Measurements from ENCODE around the gene RBM20. TPM values are rescaled to one million over a fixed set of nuclear protein-coding genes. Genes with fewer than 3 reads are reported as not detected.

Gene RBM20
- total RNA-seq, 1 experiment from 2014 or later, result 0.17 TPM

- H3K4me2 ChIP-seq (ENCODE audit: insufficient read depth, insufficient read length, low read length), result no peak overlapping the region
- no CpG with 5 or more reads among the region's 12 CpGs for WGBS (ENCODE audit: extremely low coverage, insufficient read length, low lambda C conversion rate)
- no peak overlapping the region for H4K91ac ChIP-seq (ENCODE audit: insufficient read length, low read depth, low read length)
- H2AFZ ChIP-seq (ENCODE audit: low read length), result no peak overlapping the region
- H4K8ac ChIP-seq (replicated peaks; ENCODE audit: insufficient read length, low read depth, low read length), result no peak overlapping the region
- no peaks in the 10 kb centered on the region for H3K79me2 ChIP-seq (ENCODE audit: insufficient read depth, low read length)
- no peaks in the 10 kb centered on the region for H3K9me3 ChIP-seq (ENCODE audit: control insufficient read depth, low read depth, low read length)
- no peak overlapping the region for H2BK5ac ChIP-seq (ENCODE audit: insufficient read length, low read length)
- no peak for TF ChIP-seq CTCF (conservative IDR thresholded peaks at IDR 0.05)
- Mint-ChIP-seq H3K36me3 (ENCODE audit: insufficient read depth in 1 of 3, low read depth in 3 of 3) (peaks cover 0 to 4% (median 1%) of the 10 kb centered on the region in 3 experiments; a peak in 2 of 7 replicates), H3K4me3 (no peak overlapping the region), H3K9me3 (peaks cover 0 to 6% of the 10 kb centered on the region in 2 experiments; a peak in 3 of 5 replicates), H3K27ac (no peak overlapping the region; a peak in 1 of 7 replicates), H3K27me3 (ENCODE audit: low read depth) (no peaks in the 10 kb centered on the region; the same call in 1 of the 2 replicates), H3K4me1 (peaks cover 0 to 2% of the 10 kb centered on the region in 2 experiments; a peak in 1 of 4 replicates)
- H2BK120ac ChIP-seq (ENCODE audit: low read depth, low read length, poor library complexity, severe bottlenecking), result no peak overlapping the region
- H2AK5ac ChIP-seq (ENCODE audit: insufficient read length, low read length), result no peak overlapping the region
- H3K27ac ChIP-seq (ENCODE audit: insufficient read length, low read depth, low read length), result no peak overlapping the region
- H4K20me1 ChIP-seq (ENCODE audit: control insufficient read depth, insufficient read depth, insufficient read length), result no peaks in the 10 kb centered on the region
- H3K23me2 ChIP-seq (ENCODE audit: insufficient read length, low read depth, low read length, poor library complexity, severe bottlenecking), result no peaks in the 10 kb centered on the region
- no peak overlapping the region for H2BK12ac ChIP-seq (ENCODE audit: insufficient read length, low read depth, low read length)
- no peaks in the 10 kb centered on the region for H3K27me3 ChIP-seq (ENCODE audit: insufficient read depth, low read length)
- DNase-seq, result no peak
- H3K56ac ChIP-seq (ENCODE audit: insufficient read length, low read depth, low read length), result no peak overlapping the region
- no peak overlapping the region for H3K18ac ChIP-seq (ENCODE audit: insufficient read length, low read depth, low read length)
- H3K4ac ChIP-seq (ENCODE audit: low read depth, low read length), result no peak overlapping the region
- H4K5ac ChIP-seq (ENCODE audit: insufficient read length, low read depth, low read length), result no peak overlapping the region
- no peaks in the 10 kb centered on the region for H3K79me1 ChIP-seq (ENCODE audit: insufficient read depth, low read depth, low read length, poor library complexity, severe bottlenecking)
- no peak overlapping the region for H2BK20ac ChIP-seq (ENCODE audit: low read depth, low read length, poor library complexity, severe bottlenecking)
- no peak overlapping the region for H3K9ac ChIP-seq (ENCODE audit: extremely low read depth, insufficient read length, low read length)
- no peak overlapping the region for H3T11ph ChIP-seq (ENCODE audit: low read length)
- H3K14ac ChIP-seq (ENCODE audit: insufficient read depth, low read length), result no peak overlapping the region
- no peak overlapping the region for H2BK15ac ChIP-seq (ENCODE audit: low read depth, low read length)
- H3K23ac ChIP-seq (ENCODE audit: insufficient read length, low read depth, low read length), result no peak overlapping the region
- H3K4me1 ChIP-seq (ENCODE audit: insufficient read depth, low read length), result peaks cover 2% of the 10 kb centered on the region; the same call in 1 of the 2 replicates
Observed at GRCh38 chr10:110764378-110764777, 120.2 kb downstream of the RBM20 start.
